Measurements from ENCODE around the gene DSCAM.

Gene DSCAM

DNA sequence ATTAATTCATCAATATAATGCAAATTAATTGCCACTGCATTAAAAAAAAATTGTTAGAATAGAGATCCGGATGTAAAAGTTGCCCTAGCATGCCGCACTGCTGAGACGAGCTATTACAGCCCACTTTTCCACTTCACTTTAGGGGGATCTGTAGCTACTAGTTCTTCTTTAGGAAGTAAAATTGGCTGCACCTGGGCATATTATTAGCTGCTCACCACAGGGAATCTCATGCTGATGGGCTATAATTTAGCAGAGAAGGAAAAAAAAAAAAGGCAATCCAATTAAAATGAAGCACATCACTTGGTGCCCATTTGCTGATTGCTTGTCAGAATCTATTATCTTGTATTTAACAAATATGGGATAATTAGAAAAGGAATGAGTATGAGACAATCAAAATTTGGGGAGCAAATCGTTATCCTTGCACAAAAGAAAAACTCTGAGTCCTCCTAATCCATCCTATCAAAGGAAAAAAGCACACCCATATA is 233.4 kb downstream of the DSCAM start:
- DNase-seq = no peak
- H3K4me2 ChIP-seq (ENCODE audit: low read length) = no peak overlapping the region

GRCh38 chr21:40610345-40610744 is 236.6 kb downstream of the DSCAM start:
- WGBS (ENCODE audit: extremely low coverage, insufficient coverage, low lambda C conversion rate) = no CpG with 5 or more reads among the region's 6 CpGs
- no peak overlapping the region for H3K4ac ChIP-seq (ENCODE audit: low read depth, low read length)

More for the DNA sequence above, 233.4 kb downstream of the DSCAM start:
- Histone ChIP-seq H3K36me3 (ENCODE audit: control insufficient read depth, insufficient read depth, low read length) (no peaks in the 10 kb centered on the region), H3K9ac (ENCODE audit: low read length) (no peak overlapping the region), H3K27ac (ENCODE audit: low read depth, low read length) (no peak overlapping the region), H2BK120ac (ENCODE audit: low read depth, low read length) (no peak overlapping the region), H3K27me3 (ENCODE audit: insufficient read depth, low read length, poor library complexity) (no peaks in the 10 kb centered on the region), H3K4ac (ENCODE audit: low read depth, low read length) (no peak overlapping the region), H2BK15ac (replicated peaks; ENCODE audit: low read depth) (no peak overlapping the region), H2AK5ac (ENCODE audit: low read length) (no peak overlapping the region), H3K79me2 (ENCODE audit: control insufficient read depth, insufficient read depth, low read length) (no peaks in the 10 kb centered on the region), H3K23ac (ENCODE audit: low read length) (no peak overlapping the region), H2BK5ac (ENCODE audit: low read length) (no peak overlapping the region), H3K56ac (ENCODE audit: low read length) (no peak overlapping the region), H3K4me3 (ENCODE audit: low read length) (no peak overlapping the region), H4K5ac (ENCODE audit: low read length) (no peak overlapping the region), H4K8ac (ENCODE audit: low read depth, low read length) (no peak overlapping the region), H3K79me1 (ENCODE audit: low read length) (no peaks in the 10 kb centered on the region), H3K18ac (ENCODE audit: low read length) (no peak overlapping the region), H3K4me1 (ENCODE audit: control insufficient read depth, low read depth, low read length) (no peaks in the 10 kb centered on the region)
- no CpG with 5 or more reads among the region's 4 CpGs for WGBS (ENCODE audit: extremely low coverage, insufficient coverage, low lambda C conversion rate)

DNA sequence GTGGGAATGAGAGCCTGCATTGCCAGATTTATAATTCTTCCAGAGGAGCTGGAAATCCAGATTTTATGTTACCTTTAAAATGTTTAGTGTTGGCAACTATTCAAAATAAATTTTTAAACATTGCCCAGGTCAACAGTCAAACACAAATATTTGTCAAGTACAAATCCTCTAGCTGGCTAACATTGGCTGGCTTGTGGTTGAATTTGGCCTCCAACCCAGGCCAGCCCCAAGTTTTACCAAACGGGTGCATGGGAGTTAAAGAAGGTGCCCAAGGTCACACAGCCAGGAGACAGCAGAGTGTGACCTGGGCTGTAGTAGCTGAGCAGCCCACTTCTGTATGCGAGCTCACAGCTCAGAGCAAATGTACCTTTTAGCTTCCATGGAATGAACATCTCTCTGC is 240.6 kb downstream of the DSCAM start:
- Histone ChIP-seq H3K9ac (ENCODE audit: low read length) (no peak overlapping the region), H3K79me1 (ENCODE audit: low read length) (no peaks in the 10 kb centered on the region), H2AK5ac (ENCODE audit: low read length) (no peak overlapping the region), H3K4ac (ENCODE audit: low read depth, low read length) (no peak overlapping the region), H3K4me2 (ENCODE audit: low read length) (no peak overlapping the region), H2BK5ac (ENCODE audit: low read length) (no peak overlapping the region), H3K27me3 (ENCODE audit: insufficient read depth, low read length, poor library complexity) (no peaks in the 10 kb centered on the region), H2BK15ac (replicated peaks; ENCODE audit: low read depth) (no peak overlapping the region), H3K4me1 (ENCODE audit: control insufficient read depth, low read depth, low read length) (no peaks in the 10 kb centered on the region), H3K79me2 (ENCODE audit: control insufficient read depth, insufficient read depth, low read length) (no peaks in the 10 kb centered on the region), H3K23ac (ENCODE audit: low read length) (no peak overlapping the region), H3K36me3 (ENCODE audit: control insufficient read depth, insufficient read depth, low read length) (no peaks in the 10 kb centered on the region), H2BK120ac (ENCODE audit: low read depth, low read length) (no peak overlapping the region), H3K18ac (ENCODE audit: low read length) (no peak overlapping the region), H4K5ac (ENCODE audit: low read length) (no peak overlapping the region), H3K27ac (ENCODE audit: low read depth, low read length) (no peak overlapping the region), H4K8ac (ENCODE audit: low read depth, low read length) (no peak overlapping the region), H3K4me3 (ENCODE audit: low read length) (no peak overlapping the region), H3K56ac (ENCODE audit: low read length) (no peak overlapping the region)
- no CpG with 5 or more reads among the region's 2 CpGs for WGBS (ENCODE audit: extremely low coverage, insufficient coverage, low lambda C conversion rate)
- no peak for DNase-seq

More at GRCh38 chr21:40610345-40610744, 236.6 kb downstream of the DSCAM start:
- H3K27me3 ChIP-seq (ENCODE audit: insufficient read depth, low read length, poor library complexity) = no peaks in the 10 kb centered on the region
- H3K79me2 ChIP-seq (ENCODE audit: control insufficient read depth, insufficient read depth, low read length) = no peaks in the 10 kb centered on the region
- no peaks in the 10 kb centered on the region for H3K79me1 ChIP-seq (ENCODE audit: low read length)
- no peak for DNase-seq
- H3K18ac ChIP-seq (ENCODE audit: low read length) = no peak overlapping the region
- no peak overlapping the region for H3K4me3 ChIP-seq (ENCODE audit: low read length)
- no peak overlapping the region for H4K8ac ChIP-seq (ENCODE audit: low read depth, low read length)
- no peaks in the 10 kb centered on the region for H3K36me3 ChIP-seq (ENCODE audit: control insufficient read depth, insufficient read depth, low read length)
- H3K23ac ChIP-seq (ENCODE audit: low read length) = no peak overlapping the region
- H3K4me2 ChIP-seq (ENCODE audit: low read length) = no peak overlapping the region
- H2AK5ac ChIP-seq (ENCODE audit: low read length) = no peak overlapping the region
- H3K27ac ChIP-seq (ENCODE audit: low read depth, low read length) = no peak overlapping the region
- no peak overlapping the region for H3K9ac ChIP-seq (ENCODE audit: low read length)
- H3K56ac ChIP-seq (ENCODE audit: low read length) = no peak overlapping the region
- H2BK15ac ChIP-seq (replicated peaks; ENCODE audit: low read depth) = no peak overlapping the region
- no peaks in the 10 kb centered on the region for H3K4me1 ChIP-seq (ENCODE audit: control insufficient read depth, low read depth, low read length)
- no peak overlapping the region for H2BK5ac ChIP-seq (ENCODE audit: low read length)
- H4K5ac ChIP-seq (ENCODE audit: low read length) = no peak overlapping the region
- H2BK120ac ChIP-seq (ENCODE audit: low read depth, low read length) = no peak overlapping the region

DNA sequence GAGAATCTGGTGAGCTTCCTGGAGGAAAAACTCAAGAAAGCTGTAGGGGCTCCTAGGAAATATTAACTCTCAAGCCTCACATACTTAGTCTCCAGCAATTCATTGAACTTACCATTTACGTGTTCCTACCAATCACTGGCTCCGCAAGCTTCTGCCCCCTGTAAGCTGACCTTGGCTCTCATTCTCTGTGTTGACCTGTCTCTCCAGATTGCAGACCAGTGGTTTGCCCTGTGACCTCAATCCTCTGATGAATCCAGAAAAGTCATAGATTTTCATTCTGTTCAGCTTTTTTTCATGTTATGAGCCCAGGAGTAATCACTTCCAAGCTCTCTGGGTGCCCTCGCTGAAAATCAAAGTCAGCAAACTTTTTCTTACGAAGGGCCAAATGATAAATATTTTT is 241.9 kb downstream of the DSCAM start:
- no peak overlapping the region for H4K5ac ChIP-seq (ENCODE audit: low read length)
- H3K36me3 ChIP-seq (ENCODE audit: control insufficient read depth, insufficient read depth, low read length) = no peaks in the 10 kb centered on the region
- H3K18ac ChIP-seq (ENCODE audit: low read length) = no peak overlapping the region
- no peak overlapping the region for H3K56ac ChIP-seq (ENCODE audit: low read length)
- H4K8ac ChIP-seq (ENCODE audit: low read depth, low read length) = no peak overlapping the region
- H3K4ac ChIP-seq (ENCODE audit: low read depth, low read length) = no peak overlapping the region
- H2BK15ac ChIP-seq (replicated peaks; ENCODE audit: low read depth) = no peak overlapping the region
- no peak for DNase-seq
- no peak overlapping the region for H2BK120ac ChIP-seq (ENCODE audit: low read depth, low read length)
- no peaks in the 10 kb centered on the region for H3K4me1 ChIP-seq (ENCODE audit: control insufficient read depth, low read depth, low read length)
- no peak overlapping the region for H3K23ac ChIP-seq (ENCODE audit: low read length)
- no peak overlapping the region for H2AK5ac ChIP-seq (ENCODE audit: low read length)
- no peaks in the 10 kb centered on the region for H3K27me3 ChIP-seq (ENCODE audit: insufficient read depth, low read length, poor library complexity)
- H3K9ac ChIP-seq (ENCODE audit: low read length) = no peak overlapping the region
- no peak overlapping the region for H3K27ac ChIP-seq (ENCODE audit: low read depth, low read length)
- H2BK5ac ChIP-seq (ENCODE audit: low read length) = no peak overlapping the region
- H3K79me2 ChIP-seq (ENCODE audit: control insufficient read depth, insufficient read depth, low read length) = no peaks in the 10 kb centered on the region
- WGBS (ENCODE audit: extremely low coverage, insufficient coverage, low lambda C conversion rate) = no CpG with 5 or more reads among the region's 4 CpGs
- no peak overlapping the region for H3K4me3 ChIP-seq (ENCODE audit: low read length)
- no peaks in the 10 kb centered on the region for H3K79me1 ChIP-seq (ENCODE audit: low read length)
- H3K4me2 ChIP-seq (ENCODE audit: low read length) = no peak overlapping the region

DNA sequence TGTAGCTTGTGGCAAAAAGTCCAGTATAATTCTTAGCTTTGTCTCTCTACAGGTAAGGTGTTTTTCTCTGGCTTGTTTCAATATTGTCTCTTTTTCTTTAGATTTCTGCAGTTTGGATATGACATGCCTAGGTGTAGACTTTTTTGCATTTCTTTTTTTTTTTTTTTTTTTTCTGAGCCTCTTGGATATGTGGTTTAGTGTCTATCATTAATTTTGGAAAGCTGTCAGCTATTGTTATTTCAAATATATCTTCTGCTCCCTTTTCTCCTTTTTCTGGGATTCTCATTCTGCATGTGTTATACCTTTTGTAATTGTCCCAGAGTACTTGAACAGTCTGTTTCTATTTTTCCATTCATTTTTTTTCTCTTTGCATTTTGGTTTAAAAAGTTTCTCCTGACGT is 243.2 kb downstream of the DSCAM start:
- H2BK5ac ChIP-seq (ENCODE audit: low read length) = no peak overlapping the region
- H3K9ac ChIP-seq (ENCODE audit: low read length) = no peak overlapping the region
- H3K27ac ChIP-seq (ENCODE audit: low read depth, low read length) = no peak overlapping the region
- no peak overlapping the region for H3K4me3 ChIP-seq (ENCODE audit: low read length)
- no peaks in the 10 kb centered on the region for H3K36me3 ChIP-seq (ENCODE audit: control insufficient read depth, insufficient read depth, low read length)
- no peak overlapping the region for H2AK5ac ChIP-seq (ENCODE audit: low read length)
- H3K56ac ChIP-seq (ENCODE audit: low read length) = no peak overlapping the region
- H3K79me1 ChIP-seq (ENCODE audit: low read length) = no peaks in the 10 kb centered on the region
- H3K4me1 ChIP-seq (ENCODE audit: control insufficient read depth, low read depth, low read length) = no peaks in the 10 kb centered on the region
- no peak overlapping the region for H4K8ac ChIP-seq (ENCODE audit: low read depth, low read length)
- H3K23ac ChIP-seq (ENCODE audit: low read length) = no peak overlapping the region
- H2BK120ac ChIP-seq (ENCODE audit: low read depth, low read length) = no peak overlapping the region
- no CpG with 5 or more reads among the region's 1 CpG for WGBS (ENCODE audit: extremely low coverage, insufficient coverage, low lambda C conversion rate)
- H3K4me2 ChIP-seq (ENCODE audit: low read length) = no peak overlapping the region
- H3K27me3 ChIP-seq (ENCODE audit: insufficient read depth, low read length, poor library complexity) = no peaks in the 10 kb centered on the region
- no peak overlapping the region for H4K5ac ChIP-seq (ENCODE audit: low read length)
- no peak overlapping the region for H2BK15ac ChIP-seq (replicated peaks; ENCODE audit: low read depth)
- H3K4ac ChIP-seq (ENCODE audit: low read depth, low read length) = no peak overlapping the region
- no peak overlapping the region for H3K18ac ChIP-seq (ENCODE audit: low read length)
- no peaks in the 10 kb centered on the region for H3K79me2 ChIP-seq (ENCODE audit: control insufficient read depth, insufficient read depth, low read length)
- DNase-seq = no peak

GRCh38 chr21:40602080-40602479 is 244.9 kb downstream of the DSCAM start:
- H3K79me1 ChIP-seq (ENCODE audit: low read length) = no peaks in the 10 kb centered on the region
- H3K23ac ChIP-seq (ENCODE audit: low read length) = no peak overlapping the region
- no peak overlapping the region for H4K8ac ChIP-seq (ENCODE audit: low read depth, low read length)
- H3K4me2 ChIP-seq (ENCODE audit: low read length) = no peak overlapping the region
- H3K4me1 ChIP-seq (ENCODE audit: control insufficient read depth, low read depth, low read length) = no peaks in the 10 kb centered on the region
- H2BK120ac ChIP-seq (ENCODE audit: low read depth, low read length) = no peak overlapping the region
- no peak overlapping the region for H3K56ac ChIP-seq (ENCODE audit: low read length)
- no peaks in the 10 kb centered on the region for H3K36me3 ChIP-seq (ENCODE audit: control insufficient read depth, insufficient read depth, low read length)
- H2AK5ac ChIP-seq (ENCODE audit: low read length) = no peak overlapping the region
- no peak overlapping the region for H3K27ac ChIP-seq (ENCODE audit: low read depth, low read length)
- WGBS (ENCODE audit: extremely low coverage, insufficient coverage, low lambda C conversion rate) = no CpG with 5 or more reads among the region's 4 CpGs
- H2BK5ac ChIP-seq (ENCODE audit: low read length) = no peak overlapping the region
- H3K9ac ChIP-seq (ENCODE audit: low read length) = no peak overlapping the region
- no peak overlapping the region for H3K18ac ChIP-seq (ENCODE audit: low read length)
- DNase-seq = no peak
- H3K4ac ChIP-seq (ENCODE audit: low read depth, low read length) = no peak overlapping the region
- no peak overlapping the region for H4K5ac ChIP-seq (ENCODE audit: low read length)
- H3K4me3 ChIP-seq (ENCODE audit: low read length) = no peak overlapping the region
- H3K79me2 ChIP-seq (ENCODE audit: control insufficient read depth, insufficient read depth, low read length) = no peaks in the 10 kb centered on the region
- no peak overlapping the region for H2BK15ac ChIP-seq (replicated peaks; ENCODE audit: low read depth)
- H3K27me3 ChIP-seq (ENCODE audit: insufficient read depth, low read length, poor library complexity) = no peaks in the 10 kb centered on the region
